ENCODE measurements around the gene PWP1. TPM values are rescaled to one million over a fixed set of nuclear protein-coding genes. Genes with fewer than 3 reads are reported as not detected.

The PWP1 gene
- total RNA-seq, 1 experiment from 2014 or later, result 49.7 TPM

DNA sequence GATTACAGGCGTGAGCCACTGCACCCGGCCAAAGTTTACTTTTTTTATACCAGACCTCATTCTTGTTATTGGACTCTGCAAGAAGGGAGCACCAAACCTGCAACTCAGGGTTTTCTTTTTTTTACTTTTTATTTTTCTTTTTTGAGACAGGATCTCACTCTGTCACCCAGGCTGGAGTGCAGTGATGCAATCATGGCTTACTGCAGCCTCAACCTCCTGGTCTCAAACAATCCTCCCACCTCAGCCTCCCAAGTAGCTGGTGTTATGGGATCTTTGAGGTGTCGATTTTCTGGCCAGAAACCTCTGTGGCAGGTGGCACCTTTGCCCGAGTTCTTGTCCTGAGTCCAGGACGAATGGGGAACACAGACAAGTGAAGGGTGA is 4.2 kb upstream of the PWP1 start:
- Mint-ChIP-seq H3K4me3 (no peak overlapping the region), H3K27ac (no peak overlapping the region), H3K36me3 (ENCODE audit: insufficient read depth in 1 of 3, low read depth in 3 of 3) (peaks cover 0 to 4% (median 0%) of the 10 kb centered on the region in 3 experiments; a peak in 1 of 7 replicates), H3K9me3 (peaks cover 0 to 4% of the 10 kb centered on the region in 2 experiments; a peak in 3 of 5 replicates), H3K4me1 (peaks cover 9 to 11% of the 10 kb centered on the region in 2 experiments), H3K27me3 (ENCODE audit: low read depth) (peaks cover 28% of the 10 kb centered on the region)
- no peak overlapping the region for H2BK5ac ChIP-seq (ENCODE audit: insufficient read length, low read length)
- peaks cover 8% of the 10 kb centered on the region for H3K23me2 ChIP-seq (ENCODE audit: insufficient read length, low read depth, low read length, poor library complexity, severe bottlenecking)
- no peak overlapping the region for H3K4me2 ChIP-seq (ENCODE audit: insufficient read depth, insufficient read length, low read length)
- H3K27ac ChIP-seq (ENCODE audit: insufficient read length, low read depth, low read length), result no peak overlapping the region
- H3K18ac ChIP-seq (ENCODE audit: insufficient read length, low read depth, low read length), result no peak overlapping the region
- no peak for TF ChIP-seq CTCF (conservative IDR thresholded peaks at IDR 0.05)
- no peak overlapping the region for H3K23ac ChIP-seq (ENCODE audit: insufficient read length, low read depth, low read length)
- H3T11ph ChIP-seq (ENCODE audit: low read length), result no peak overlapping the region
- no peaks in the 10 kb centered on the region for H3K4me1 ChIP-seq (ENCODE audit: insufficient read depth, low read length)
- no peak overlapping the region for H4K5ac ChIP-seq (ENCODE audit: insufficient read length, low read depth, low read length)
- H3K9me3 ChIP-seq (ENCODE audit: control insufficient read depth, low read depth, low read length), result no peaks in the 10 kb centered on the region
- H3K27me3 ChIP-seq (ENCODE audit: insufficient read depth, low read length), result no peaks in the 10 kb centered on the region
- H3K56ac ChIP-seq (ENCODE audit: insufficient read length, low read depth, low read length), result no peak overlapping the region
- no peaks in the 10 kb centered on the region for H4K20me1 ChIP-seq (ENCODE audit: control insufficient read depth, insufficient read depth, insufficient read length)
- H2BK15ac ChIP-seq (ENCODE audit: low read depth, low read length), result no peak overlapping the region
- no peak overlapping the region for H2AFZ ChIP-seq (ENCODE audit: low read length)
- no CpG with 5 or more reads among the region's 5 CpGs for WGBS (ENCODE audit: extremely low coverage, insufficient read length, low lambda C conversion rate)
- H3K14ac ChIP-seq (ENCODE audit: insufficient read depth, low read length), result no peak overlapping the region
- H3K79me1 ChIP-seq (ENCODE audit: insufficient read depth, low read depth, low read length, poor library complexity, severe bottlenecking), result no peaks in the 10 kb centered on the region
- no peak overlapping the region for H2BK12ac ChIP-seq (ENCODE audit: insufficient read length, low read depth, low read length)
- DNase-seq, result no peak
- H3K9ac ChIP-seq (ENCODE audit: extremely low read depth, insufficient read length, low read length), result no peak overlapping the region
- no peak overlapping the region for H2AK5ac ChIP-seq (ENCODE audit: insufficient read length, low read length)
- no peak overlapping the region for H2BK20ac ChIP-seq (ENCODE audit: low read depth, low read length, poor library complexity, severe bottlenecking)
- H2BK120ac ChIP-seq (ENCODE audit: low read depth, low read length, poor library complexity, severe bottlenecking), result no peak overlapping the region
- no peak overlapping the region for H3K4ac ChIP-seq (ENCODE audit: low read depth, low read length)
- no peak overlapping the region for H4K8ac ChIP-seq (replicated peaks; ENCODE audit: insufficient read length, low read depth, low read length)
- no peak overlapping the region for H4K91ac ChIP-seq (ENCODE audit: insufficient read length, low read depth, low read length)
- peaks cover 8% of the 10 kb centered on the region; the same call in 1 of the 2 replicates for H3K79me2 ChIP-seq (ENCODE audit: insufficient read depth, low read length)
